ENCODE measurements around the gene ZNF410. TPM values are rescaled to one million over a fixed set of nuclear protein-coding genes. Genes with fewer than 3 reads are reported as not detected.
A peak's percentile ranks its signal among the peaks of the same experiment; 100 is the strongest.

The ZNF410 gene
- total RNA-seq, 2 donors from 2014 or later: 37.8 to 38.7 TPM

- no peak for TF ChIP-seq CTCF (IDR thresholded peaks at IDR 0.05)
- Histone ChIP-seq H3K27me3 (no peaks in the 10 kb centered on the region), H3K4me1 (peaks cover 15% of the 10 kb centered on the region), H3K9me3 (no peaks in the 10 kb centered on the region), H3K4me3 (no peak overlapping the region), H3K27ac (no peak overlapping the region), H3K9ac (ENCODE audit: low read depth in 2 of 2, low read length in 2 of 2) (no peak overlapping the region), H3K36me3 (no peaks in the 10 kb centered on the region)
- intact Hi-C loops (cut with DNase I): no loop called here
- peak; percentile 39 for DNase-seq
These were observed 56.4 kb downstream of the ZNF410 start for GRCh38 chr14:73943083-73943482.

DNA sequence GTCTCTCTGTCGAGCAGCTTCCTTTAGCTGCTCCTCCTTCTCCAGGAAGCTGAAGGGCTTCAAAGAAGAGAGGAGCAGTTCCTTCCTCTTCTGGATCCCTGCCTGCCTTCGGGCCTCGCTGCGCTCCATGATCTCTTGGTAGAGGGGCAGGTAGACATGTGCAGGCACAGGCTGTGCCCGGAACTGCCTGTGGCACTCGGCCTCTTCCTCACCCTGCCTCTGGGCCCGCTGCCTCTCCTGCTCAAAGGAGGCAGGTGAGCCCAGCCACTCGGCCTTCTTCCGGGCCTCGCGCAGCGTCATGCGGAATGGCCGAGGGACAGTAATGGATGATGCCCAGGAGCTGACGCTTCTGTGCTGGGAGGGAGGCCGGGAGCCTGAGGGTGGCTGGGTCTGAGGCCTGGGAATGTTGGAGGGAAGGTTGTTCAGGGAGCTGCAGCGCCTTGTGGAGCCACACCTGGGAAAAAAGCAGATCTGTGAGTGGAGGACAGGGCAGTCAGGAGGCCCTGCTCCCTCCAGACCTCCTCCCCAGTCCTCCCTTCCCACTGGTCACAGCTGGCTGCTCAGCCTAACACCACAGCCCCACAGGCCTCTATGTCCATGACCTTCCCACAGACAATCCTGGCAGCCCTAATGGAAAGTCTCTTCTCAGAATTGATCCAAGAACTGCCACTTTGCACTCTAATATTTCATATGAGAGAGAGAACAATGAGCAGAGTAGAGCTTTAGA is 57.9 kb downstream of the ZNF410 start:
- Histone ChIP-seq H3K9ac (ENCODE audit: low read depth in 2 of 2, low read length in 2 of 2) (peak overlapping the region in 1 of 2 donors; percentile 68), H3K36me3 (no peaks in the 10 kb centered on the region), H3K4me1 (peaks cover 15% of the 10 kb centered on the region), H3K27ac (peak overlapping the region; percentile 61), H3K9me3 (no peaks in the 10 kb centered on the region), H3K27me3 (no peaks in the 10 kb centered on the region), H3K4me3 (no peak overlapping the region)
- peak; percentile 46 for DNase-seq
- intact Hi-C loops (cut with DNase I): no loop called here
- TF ChIP-seq CTCF (IDR thresholded peaks at IDR 0.05): no peak

GRCh38 chr14:73945159-73945670 is 58.6 kb downstream of the ZNF410 start:
- peak; percentile 66 for DNase-seq
- H3K36me3 ChIP-seq: no peaks in the 10 kb centered on the region
- peaks cover 15% of the 10 kb centered on the region for H3K4me1 ChIP-seq
- TF ChIP-seq CTCF (IDR thresholded peaks at IDR 0.05): no peak
- intact Hi-C loops (cut with DNase I): no loop called here
- no peaks in the 10 kb centered on the region for H3K27me3 ChIP-seq
- peak overlapping the region; percentile 61 for H3K27ac ChIP-seq
- H3K9ac ChIP-seq (ENCODE audit: low read depth in 2 of 2, low read length in 2 of 2): no peak overlapping the region
- no peak overlapping the region for H3K4me3 ChIP-seq
- no peaks in the 10 kb centered on the region for H3K9me3 ChIP-seq

DNA sequence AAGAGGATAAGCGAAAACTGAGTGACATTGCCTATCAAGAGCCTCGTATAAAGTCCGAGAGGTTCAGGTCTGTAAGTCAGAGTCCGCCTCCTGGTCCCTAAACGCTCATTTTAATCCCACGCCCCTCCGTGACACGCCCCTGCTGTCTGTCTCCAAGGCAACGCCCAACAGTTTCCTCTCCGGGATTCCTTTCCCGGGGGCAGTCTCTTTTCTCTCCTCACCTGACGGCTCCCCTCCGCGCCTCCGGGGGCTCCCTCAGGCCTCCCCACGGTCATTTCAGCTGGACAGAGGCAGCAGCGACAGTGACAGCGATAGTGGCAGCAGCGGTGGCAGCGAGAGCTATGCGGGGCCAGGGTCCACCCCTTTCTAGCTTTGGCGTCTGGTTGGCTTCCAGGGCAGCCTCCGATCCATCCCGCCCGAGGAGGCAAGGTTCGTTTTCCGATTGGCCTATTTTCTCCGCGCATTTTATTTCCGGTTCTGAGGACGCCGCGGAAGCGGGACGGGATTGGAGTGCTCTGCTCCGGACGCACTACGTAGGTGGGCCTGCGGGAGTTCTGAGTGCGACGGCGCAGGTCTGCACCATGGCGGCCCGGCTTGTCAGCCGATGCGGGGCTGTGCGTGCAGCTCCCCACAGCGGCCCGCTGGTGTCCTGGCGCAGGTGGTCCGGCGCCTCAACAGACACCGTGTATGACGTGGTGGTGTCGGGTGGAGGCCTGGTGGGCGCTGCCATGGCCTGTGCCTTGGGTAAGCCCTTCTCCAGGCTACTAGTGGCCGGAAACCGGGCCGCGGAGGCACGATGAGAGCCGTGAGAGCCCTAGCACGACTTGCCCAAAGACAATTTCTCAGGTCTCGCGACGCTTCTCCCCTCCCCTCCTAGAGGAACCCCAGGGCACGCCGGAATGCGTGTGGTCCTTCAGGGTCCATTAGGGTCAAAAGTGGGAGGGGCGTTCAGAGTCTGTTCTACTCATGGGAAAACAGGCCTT is 63.4 kb downstream of the ZNF410 start, which contains the start of the genes COQ6 and FAM161B:
COQ6 (plus strand) TSS at position 551 of the 983 bp plus-strand sequence; CDS start at position 582, 31 bp downstream.
FAM161B (minus strand) TSS at position 343 of the 983 bp plus-strand sequence; CDS start at position 275, 68 bp downstream.
- Histone ChIP-seq H3K9me3 (no peaks in the 10 kb centered on the region), H3K4me1 (peaks cover 5% of the 10 kb centered on the region), H3K4me3 (peak within 1 kb of the TSS; percentile 89), H3K9ac (ENCODE audit: low read depth in 2 of 2, low read length in 2 of 2) (peak within 1 kb of the TSS; percentile 92), H3K27ac (peak within 1 kb of the TSS; percentile 85), H3K36me3 (peaks cover 1% of the 10 kb centered on the region), H3K27me3 (no peaks in the 10 kb centered on the region)
- TF ChIP-seq CTCF (IDR thresholded peaks at IDR 0.05): no peak
- peak; percentile 96 for DNase-seq
- intact Hi-C loops (cut with DNase I): no loop called here

DNA sequence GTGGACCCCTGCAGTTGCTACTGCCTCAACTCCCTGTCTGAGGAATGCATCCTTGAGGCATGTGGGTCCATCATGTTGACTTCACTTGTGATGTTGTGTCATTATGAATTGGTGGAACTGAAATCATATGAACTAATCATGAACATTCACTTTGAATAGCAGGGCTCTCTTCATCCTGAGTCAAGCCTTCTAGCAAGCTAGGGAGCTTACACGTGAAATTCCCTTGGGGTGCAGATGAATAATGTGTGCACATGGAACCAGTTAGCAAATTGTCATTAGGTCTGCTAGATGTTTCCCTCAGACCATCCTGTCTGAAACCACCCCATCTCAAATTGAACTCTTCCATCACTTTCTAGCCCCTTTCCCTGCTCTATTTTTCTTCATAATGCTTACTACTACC is 67.1 kb downstream of the ZNF410 start:
- Histone ChIP-seq H3K36me3 (peaks cover 14% of the 10 kb centered on the region), H3K9ac (ENCODE audit: low read depth in 2 of 2, low read length in 2 of 2) (no peak overlapping the region), H3K4me1 (peaks cover 5% of the 10 kb centered on the region), H3K4me3 (no peak overlapping the region), H3K9me3 (no peaks in the 10 kb centered on the region), H3K27ac (no peak overlapping the region), H3K27me3 (no peaks in the 10 kb centered on the region)
- intact Hi-C loops (cut with DNase I): no loop called here
- no peak for TF ChIP-seq CTCF (IDR thresholded peaks at IDR 0.05)
- DNase-seq: no peak
